HL-60/S4 treated with retinoic acid at 250 ng/mL for 4 days and 3 days (cell line): ENCODE results near the gene COX6B1.
"Not testable (repeated sequence)": the region's sequence is repeated elsewhere in the genome, so short reads cannot be mapped to it uniquely, and the experiment has no call there.

Source experiments
- in situ Hi-C: fragments of 300-500 bp; cut with MboI; formaldehyde crosslinking; loops from 2 replicates; pipeline ENCODE4 v1.7.0; 2022; ENCODE audit warnings: low sequenced_read_pairs

The COX6B1 gene

GRCh38 chr19:35665157-35665556 is 17.0 kb downstream of the COX6B1 start:
- in situ Hi-C loops: no loop called here

- in situ Hi-C loops: no loop called here
These were observed 17.5 kb downstream of the COX6B1 start for GRCh38 chr19:35665604-35666003.

GRCh38 chr19:35666251-35666913 is 18.3 kb downstream of the COX6B1 start, which contains the start of gene UPK1A:
Gene UPK1A, plus strand, starts transcription at chr19:35666517. Its CDS starts 296 bp downstream, at chr19:35666813.
- in situ Hi-C loops: no loop called here

- in situ Hi-C loops: no loop called here
These were observed 21.4 kb downstream of the COX6B1 start for GRCh38 chr19:35669566-35669965.

GRCh38 chr19:35669974-35670373 is 21.9 kb downstream of the COX6B1 start:
- in situ Hi-C loops: no loop called here

GRCh38 chr19:35670686-35671085 is 22.6 kb downstream of the COX6B1 start:
- in situ Hi-C loops: no loop called here

GRCh38 chr19:35671818-35672217 is 23.7 kb downstream of the COX6B1 start:
- in situ Hi-C loops: no loop called here

- in situ Hi-C loops: no loop called here
These were observed 25.1 kb downstream of the COX6B1 start for GRCh38 chr19:35673121-35673804.

- in situ Hi-C loops: no loop called here
These were observed 27.5 kb downstream of the COX6B1 start for GRCh38 chr19:35675589-35676140.

- in situ Hi-C loops: no loop called here
These were observed 41.7 kb downstream of the COX6B1 start for GRCh38 chr19:35689836-35690235.

- in situ Hi-C loops: not testable (repeated sequence)
These were observed 43.0 kb downstream of the COX6B1 start for GRCh38 chr19:35691106-35691505.

- in situ Hi-C loops: no loop called here
These were observed 43.9 kb downstream of the COX6B1 start for GRCh38 chr19:35692010-35692409.

- in situ Hi-C loops: no loop called here
These were observed 45.3 kb downstream of the COX6B1 start for GRCh38 chr19:35693422-35693821.

- in situ Hi-C loops: no loop called here
These were observed 45.9 kb downstream of the COX6B1 start for GRCh38 chr19:35693835-35694599.

- in situ Hi-C loops: no loop called here
These were observed 47.8 kb downstream of the COX6B1 start for GRCh38 chr19:35695895-35696422.

GRCh38 chr19:35696835-35697234 is 48.7 kb downstream of the COX6B1 start:
- in situ Hi-C loops: no loop called here

GRCh38 chr19:35702223-35703012 is 54.3 kb downstream of the COX6B1 start:
- in situ Hi-C loops: no loop called here

GRCh38 chr19:35703343-35703742 is 55.2 kb downstream of the COX6B1 start:
- in situ Hi-C loops: no loop called here

- in situ Hi-C loops: no loop called here
These were observed 56.1 kb downstream of the COX6B1 start, which contains the start of gene ZBTB32 for GRCh38 chr19:35704218-35704617. Gene ZBTB32, plus strand, starts transcription at chr19:35704558. Its CDS starts 10,069 bp downstream, at chr19:35714627.
